ENCODE results near the gene TTYH2. TPM values are rescaled to one million over a fixed set of nuclear protein-coding genes. Genes with fewer than 3 reads are reported as not detected.

The TTYH2 gene
- total RNA-seq, 3 donors from 2014 or later, result 4.2 to 5.9 (median 5.6) TPM

GRCh38 chr17:74222399-74222798 lies 9.0 kb downstream of the TTYH2 start:
- Histone ChIP-seq H3K4me3 (no peak overlapping the region), H3K36me3 (no peaks in the 10 kb centered on the region), H3K27ac (no peak overlapping the region), H3K27me3 (no peaks in the 10 kb centered on the region), H3K4me1 (no peaks in the 10 kb centered on the region), H3K9me3 (no peaks in the 10 kb centered on the region)
- intact Hi-C loops (cut with DNase I; ENCODE audit: low total_unique reads), result no loop called here
- TF ChIP-seq POLR2A (IDR thresholded peaks at IDR 0.05) (no peak), POLR2AphosphoS5 (IDR thresholded peaks at IDR 0.05) (no peak)
- TF ChIP-seq, protein P1, sequence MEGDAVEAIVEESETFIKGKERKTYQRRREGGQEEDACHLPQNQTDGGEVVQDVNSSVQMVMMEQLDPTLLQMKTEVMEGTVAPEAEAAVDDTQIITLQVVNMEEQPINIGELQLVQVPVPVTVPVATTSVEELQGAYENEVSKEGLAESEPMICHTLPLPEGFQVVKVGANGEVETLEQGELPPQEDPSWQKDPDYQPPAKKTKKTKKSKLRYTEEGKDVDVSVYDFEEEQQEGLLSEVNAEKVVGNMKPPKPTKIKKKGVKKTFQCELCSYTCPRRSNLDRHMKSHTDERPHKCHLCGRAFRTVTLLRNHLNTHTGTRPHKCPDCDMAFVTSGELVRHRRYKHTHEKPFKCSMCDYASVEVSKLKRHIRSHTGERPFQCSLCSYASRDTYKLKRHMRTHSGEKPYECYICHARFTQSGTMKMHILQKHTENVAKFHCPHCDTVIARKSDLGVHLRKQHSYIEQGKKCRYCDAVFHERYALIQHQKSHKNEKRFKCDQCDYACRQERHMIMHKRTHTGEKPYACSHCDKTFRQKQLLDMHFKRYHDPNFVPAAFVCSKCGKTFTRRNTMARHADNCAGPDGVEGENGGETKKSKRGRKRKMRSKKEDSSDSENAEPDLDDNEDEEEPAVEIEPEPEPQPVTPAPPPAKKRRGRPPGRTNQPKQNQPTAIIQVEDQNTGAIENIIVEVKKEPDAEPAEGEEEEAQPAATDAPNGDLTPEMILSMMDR (IDR thresholded peaks at IDR 0.05), result no peak
- no peak for DNase-seq (ENCODE audit: low spot score in 2 of 2)

DNA sequence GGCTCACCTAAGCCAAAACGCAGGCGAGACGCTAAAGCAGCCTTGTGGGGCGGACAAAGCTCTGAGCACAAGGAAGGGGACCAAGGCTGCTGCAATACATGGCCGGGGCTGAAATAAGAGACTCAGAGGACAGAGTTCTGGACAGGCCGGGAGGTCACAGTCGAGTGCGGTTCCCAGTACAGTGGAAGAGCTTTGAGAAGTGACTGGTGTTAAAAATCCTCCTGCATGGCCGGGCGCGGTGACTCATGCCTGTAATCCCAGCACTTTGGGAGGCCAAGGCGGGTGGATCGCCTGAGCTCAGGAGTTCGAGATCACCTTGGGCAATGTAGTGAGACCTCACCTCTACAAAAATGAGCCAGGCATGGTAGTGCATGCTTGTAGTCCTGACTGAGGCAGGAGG lies 10.5 kb downstream of the TTYH2 start:
- no peaks in the 10 kb centered on the region for H3K9me3 ChIP-seq
- no peaks in the 10 kb centered on the region for H3K27me3 ChIP-seq
- no peak for DNase-seq (ENCODE audit: low spot score in 2 of 2)
- no peak overlapping the region for H3K4me3 ChIP-seq
- no peak overlapping the region for H3K27ac ChIP-seq
- no peak for TF ChIP-seq POLR2A (IDR thresholded peaks at IDR 0.05)
- no peaks in the 10 kb centered on the region for H3K4me1 ChIP-seq
- intact Hi-C loops (cut with DNase I; ENCODE audit: low total_unique reads), result no loop called here
- H3K36me3 ChIP-seq, result no peaks in the 10 kb centered on the region

DNA sequence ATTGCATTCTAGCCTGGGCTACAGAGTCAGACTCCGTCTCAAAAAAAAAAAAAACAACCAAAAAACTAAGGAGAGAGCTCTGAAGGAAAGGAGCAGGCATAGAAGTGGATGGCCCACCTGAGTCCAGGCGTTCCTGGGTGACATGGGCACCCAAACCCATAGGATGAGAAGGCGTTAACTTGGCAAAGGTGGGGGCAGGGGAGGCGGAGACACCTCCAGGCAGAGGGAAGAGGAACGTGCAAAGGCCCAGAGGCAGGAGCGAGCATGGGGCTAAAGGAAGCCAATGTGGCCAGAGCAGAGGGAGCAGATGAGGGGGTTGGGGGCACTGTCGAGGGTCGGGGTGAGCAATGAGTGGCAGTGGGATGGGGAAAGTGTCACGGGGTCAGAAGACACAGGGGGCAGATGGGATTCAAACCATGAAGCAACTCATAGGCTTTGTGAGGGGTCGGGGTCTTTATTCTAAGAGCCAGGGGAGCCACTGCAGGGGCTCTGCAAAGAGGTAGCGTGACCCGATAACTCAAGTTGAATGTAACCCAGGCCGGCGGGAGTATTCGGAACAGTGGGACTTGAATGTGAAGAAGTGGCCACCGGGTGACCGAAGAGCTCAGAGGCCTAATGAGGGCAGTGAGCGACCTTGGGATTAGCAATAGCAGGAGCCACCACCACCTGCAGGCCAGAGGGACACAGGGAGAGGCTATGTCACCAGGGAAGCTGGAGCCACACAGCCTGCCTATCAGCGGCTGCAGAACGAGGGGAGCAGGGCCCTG lies 11.8 kb downstream of the TTYH2 start:
- Histone ChIP-seq H3K36me3 (no peaks in the 10 kb centered on the region), H3K4me1 (no peaks in the 10 kb centered on the region), H3K4me3 (no peak overlapping the region), H3K27me3 (no peaks in the 10 kb centered on the region), H3K9me3 (no peaks in the 10 kb centered on the region), H3K27ac (no peak overlapping the region)
- intact Hi-C loops (cut with DNase I; ENCODE audit: low total_unique reads), result no loop called here
- DNase-seq (ENCODE audit: low spot score in 2 of 2), result no peak
- no peak for TF ChIP-seq POLR2A (IDR thresholded peaks at IDR 0.05)

GRCh38 chr17:74226252-74226651 lies 12.9 kb downstream of the TTYH2 start:
- Histone ChIP-seq H3K27me3 (no peaks in the 10 kb centered on the region), H3K9me3 (no peaks in the 10 kb centered on the region), H3K36me3 (no peaks in the 10 kb centered on the region), H3K27ac (no peak overlapping the region), H3K4me1 (no peaks in the 10 kb centered on the region), H3K4me3 (no peak overlapping the region)
- no peak for DNase-seq (ENCODE audit: low spot score in 2 of 2)
- intact Hi-C loops (cut with DNase I; ENCODE audit: low total_unique reads), result no loop called here
- TF ChIP-seq, protein P1 (IDR thresholded peaks at IDR 0.05), result no peak
- TF ChIP-seq POLR2AphosphoS5 (IDR thresholded peaks at IDR 0.05) (no peak), POLR2A (IDR thresholded peaks at IDR 0.05) (no peak)

- no peak overlapping the region for H3K27ac ChIP-seq
- no peaks in the 10 kb centered on the region for H3K9me3 ChIP-seq
- H3K36me3 ChIP-seq, result no peaks in the 10 kb centered on the region
- intact Hi-C loops (cut with DNase I; ENCODE audit: low total_unique reads), result no loop called here
- no peak overlapping the region for H3K4me3 ChIP-seq
- H3K4me1 ChIP-seq, result no peaks in the 10 kb centered on the region
- H3K27me3 ChIP-seq, result no peaks in the 10 kb centered on the region
- no peak for TF ChIP-seq POLR2A (IDR thresholded peaks at IDR 0.05)
- no peak for TF ChIP-seq POLR2AphosphoS5 (IDR thresholded peaks at IDR 0.05)
- TF ChIP-seq, protein P1 (IDR thresholded peaks at IDR 0.05), result no peak
- no peak for DNase-seq (ENCODE audit: low spot score in 2 of 2)
These were observed 14.1 kb downstream of the TTYH2 start for GRCh38 chr17:74227271-74228080.

All from breast epithelium (tissue), 4 donors.